ENCODE data around the gene CHKA. TPM values are rescaled to one million over a fixed set of nuclear protein-coding genes. Genes with fewer than 3 reads are reported as not detected.
A peak's percentile ranks its signal among the peaks of the same experiment; 100 is the strongest.

Gene CHKA
- total RNA-seq, 1 experiment from 2014 or later, result 11.8 TPM

DNA sequence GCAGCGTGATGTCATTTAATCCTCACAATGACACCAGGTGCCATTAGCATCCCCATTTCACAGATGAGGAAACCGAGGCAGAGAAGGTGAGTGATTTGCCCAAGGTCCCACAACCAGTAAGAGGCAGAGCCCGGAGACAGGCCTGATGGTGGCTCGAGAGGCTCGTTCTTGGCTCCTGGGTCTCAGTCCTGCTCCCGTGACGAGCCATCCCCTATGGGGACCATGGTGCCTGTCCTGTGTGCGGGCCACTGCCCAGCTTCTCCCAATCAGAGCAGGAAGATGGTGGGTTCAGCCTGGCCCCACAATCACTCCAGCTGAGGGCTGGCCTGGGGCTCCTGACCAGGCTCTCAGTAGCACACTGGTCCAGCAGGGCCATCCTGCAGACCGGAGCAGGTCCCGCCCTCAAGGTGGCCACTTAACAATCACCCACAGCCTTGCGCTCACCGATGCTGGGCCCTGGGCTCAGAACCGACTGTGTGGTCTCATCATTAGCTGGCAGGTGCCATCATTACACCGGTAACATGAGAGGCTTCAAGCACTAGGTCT lies 107.5 kb downstream of the CHKA start:
- DNase-seq (ENCODE audit: low read depth), result no peak

DNA sequence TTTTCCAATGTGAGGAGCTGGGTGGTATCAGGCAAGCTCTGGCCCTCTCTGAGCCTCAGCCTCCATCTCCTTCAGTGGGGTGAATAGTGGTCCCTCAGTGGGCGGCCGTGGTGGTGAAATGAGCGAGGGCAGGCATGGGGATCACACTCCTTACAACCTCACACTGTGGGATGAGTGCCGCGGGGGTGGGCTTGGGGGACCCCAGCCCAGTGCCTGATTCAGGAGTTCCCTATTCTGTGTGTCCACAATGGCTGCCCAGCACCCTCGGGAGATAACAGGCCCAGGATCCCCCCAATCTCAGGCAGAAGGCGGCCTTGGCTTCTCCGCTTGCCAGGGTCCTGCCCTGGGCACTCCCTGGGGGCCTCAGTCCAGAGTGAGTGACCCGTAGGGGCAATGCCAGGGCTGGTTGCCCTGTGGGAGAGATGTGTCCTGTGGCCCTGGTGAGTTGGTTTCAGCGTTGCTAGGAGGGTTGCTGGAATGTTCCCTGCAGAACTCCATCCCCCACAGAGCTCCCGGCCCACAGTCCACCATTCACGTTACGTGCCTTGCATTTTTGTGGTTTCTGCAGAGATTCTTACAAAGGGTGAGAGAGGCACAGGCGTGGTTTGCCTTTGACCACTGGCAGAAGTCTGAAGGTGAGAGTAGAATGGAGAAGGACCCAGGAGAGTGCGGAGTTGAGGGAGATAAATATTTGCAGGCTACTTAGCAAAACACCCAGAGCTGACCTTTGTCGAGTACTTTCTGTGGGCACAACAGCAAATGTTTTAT lies 108.2 kb downstream of the CHKA start:
- peak; percentile 94 for DNase-seq (ENCODE audit: low read depth)

DNA sequence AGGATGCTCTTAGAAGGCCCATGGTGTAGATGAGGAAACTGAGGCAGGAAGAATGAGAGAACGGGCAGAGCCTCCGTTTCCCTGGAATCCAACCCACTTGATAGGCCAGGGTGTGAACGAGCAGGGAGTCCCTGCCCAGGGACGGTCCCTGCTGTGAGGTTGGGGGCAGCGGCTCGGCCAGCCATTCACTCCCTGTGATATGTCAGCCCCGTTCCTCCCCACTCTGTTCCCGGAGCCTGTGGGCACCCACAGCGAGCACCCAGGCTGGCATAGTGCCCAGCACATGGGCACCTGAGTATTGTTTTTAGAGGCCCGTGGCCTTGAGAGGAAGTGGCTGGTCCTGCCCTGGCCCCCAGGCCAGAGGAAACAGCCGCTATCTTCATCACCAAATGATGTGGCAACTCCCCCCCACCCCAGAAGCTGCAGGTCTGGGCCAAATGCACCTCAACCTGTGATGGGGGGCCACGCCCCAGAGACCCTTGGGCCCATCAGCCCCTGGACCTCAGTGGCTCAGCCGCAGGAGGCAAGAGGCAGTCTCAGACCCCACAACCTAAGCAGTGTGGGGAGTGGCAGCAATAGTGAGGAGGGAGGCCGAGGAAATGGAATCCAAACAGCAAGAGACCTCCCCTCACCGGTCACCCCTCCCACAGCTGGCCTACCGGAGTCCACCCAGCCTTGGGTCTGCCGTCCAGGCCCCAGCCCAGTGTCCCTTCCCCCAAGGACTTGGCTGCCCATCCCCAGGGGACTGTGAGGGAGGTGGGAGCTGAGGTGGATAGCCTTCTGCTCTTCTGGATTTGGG lies 108.9 kb downstream of the CHKA start:
- DNase-seq (ENCODE audit: low read depth), result no peak

DNA sequence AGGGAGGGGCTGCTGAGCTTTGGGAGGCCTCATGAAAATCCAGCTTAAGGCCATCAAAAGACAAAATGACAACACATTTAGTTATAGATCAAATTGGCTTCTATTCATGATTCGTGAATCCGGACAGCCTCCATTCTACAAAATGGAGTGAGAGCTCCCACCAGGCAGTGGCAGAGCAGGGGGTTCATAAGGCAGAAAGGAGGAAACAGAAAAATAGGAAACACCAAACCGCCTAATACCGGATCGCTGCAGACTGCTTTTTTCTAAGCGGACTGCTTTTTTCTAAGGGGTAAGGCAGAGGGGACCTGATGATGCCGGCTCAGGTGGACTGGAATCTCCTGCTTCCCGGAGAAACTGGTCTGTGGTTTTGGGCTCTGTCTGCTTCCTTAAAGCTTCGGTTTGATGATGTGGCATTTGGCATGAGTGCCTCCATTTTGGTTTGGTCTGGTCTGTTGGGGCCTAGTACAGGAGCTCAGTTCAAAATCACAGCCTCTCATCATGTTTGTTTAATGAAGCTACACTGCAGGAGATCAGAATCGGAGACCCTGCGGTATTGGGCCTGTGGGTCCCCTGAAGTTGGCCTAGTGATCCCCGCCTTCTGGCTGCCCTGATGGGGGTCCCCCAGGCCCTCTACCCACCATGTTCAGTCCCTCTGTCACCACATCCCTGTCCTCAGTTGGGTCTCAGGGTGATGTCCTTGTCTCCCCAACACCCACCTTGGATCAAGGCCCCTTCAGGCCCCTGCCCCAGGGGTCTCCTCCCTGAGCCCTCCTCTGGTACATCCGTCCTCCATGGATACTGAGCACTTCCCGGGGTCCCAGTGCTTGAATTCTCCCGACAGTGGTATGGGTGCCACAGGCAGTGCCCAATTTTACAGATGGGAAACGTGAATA lies 109.9 kb downstream of the CHKA start:
- DNase-seq (ENCODE audit: low read depth), result no peak

DNA sequence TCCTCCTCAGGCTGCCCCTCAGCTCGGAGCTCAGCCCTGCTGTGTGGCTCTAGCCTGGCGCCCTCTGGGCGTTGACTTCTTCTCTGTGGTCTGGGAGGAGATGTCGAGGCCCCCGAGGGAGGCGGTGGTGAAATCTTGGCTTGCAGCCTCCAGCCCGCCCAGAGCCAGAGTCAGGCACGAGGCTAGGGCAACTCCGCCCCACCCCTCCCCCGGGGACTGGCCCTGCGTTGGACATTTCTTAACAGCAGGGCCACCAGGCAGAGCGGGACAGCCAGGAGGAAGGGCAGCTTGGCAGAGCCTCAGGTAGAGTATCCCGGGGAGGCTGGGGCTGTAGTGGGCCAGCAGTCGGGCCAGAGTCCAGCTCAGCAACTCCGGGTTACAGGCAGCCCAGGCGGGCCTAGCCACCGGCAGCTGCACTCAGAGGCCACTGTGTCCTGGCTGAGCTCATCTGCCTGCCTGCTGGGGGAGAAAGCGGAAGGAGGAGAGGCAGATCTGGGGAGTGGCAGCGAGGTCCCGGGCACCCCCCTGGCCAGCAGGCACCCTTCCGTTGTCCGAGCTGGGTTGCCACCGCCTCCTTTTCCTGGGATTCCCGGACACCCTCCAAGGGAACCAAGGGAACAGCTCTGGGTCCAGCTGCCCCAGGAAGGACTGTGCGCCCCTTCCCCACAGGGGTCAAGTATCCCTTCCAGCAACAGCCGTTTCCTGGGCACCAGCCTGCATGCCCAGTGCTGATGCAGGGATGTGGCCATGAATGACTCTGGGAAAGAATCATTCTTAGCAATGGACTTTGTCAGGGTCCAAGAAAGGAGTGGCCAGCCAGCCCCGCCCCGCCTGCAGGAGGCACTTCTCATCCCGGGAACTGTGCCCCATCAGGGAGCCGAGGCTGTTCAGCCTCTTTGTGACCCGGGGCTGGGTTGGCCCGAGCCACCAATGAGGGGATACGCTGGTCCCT lies 110.8 kb downstream of the CHKA start, which contains the start of gene ALDH3B1:
Gene ALDH3B1, plus strand, starts transcription at position 238 of the 952 bp plus-strand sequence. CDS start 4,971 bp downstream, outside the sequence.
- DNase-seq (ENCODE audit: low read depth), result peak; percentile 90

DNA sequence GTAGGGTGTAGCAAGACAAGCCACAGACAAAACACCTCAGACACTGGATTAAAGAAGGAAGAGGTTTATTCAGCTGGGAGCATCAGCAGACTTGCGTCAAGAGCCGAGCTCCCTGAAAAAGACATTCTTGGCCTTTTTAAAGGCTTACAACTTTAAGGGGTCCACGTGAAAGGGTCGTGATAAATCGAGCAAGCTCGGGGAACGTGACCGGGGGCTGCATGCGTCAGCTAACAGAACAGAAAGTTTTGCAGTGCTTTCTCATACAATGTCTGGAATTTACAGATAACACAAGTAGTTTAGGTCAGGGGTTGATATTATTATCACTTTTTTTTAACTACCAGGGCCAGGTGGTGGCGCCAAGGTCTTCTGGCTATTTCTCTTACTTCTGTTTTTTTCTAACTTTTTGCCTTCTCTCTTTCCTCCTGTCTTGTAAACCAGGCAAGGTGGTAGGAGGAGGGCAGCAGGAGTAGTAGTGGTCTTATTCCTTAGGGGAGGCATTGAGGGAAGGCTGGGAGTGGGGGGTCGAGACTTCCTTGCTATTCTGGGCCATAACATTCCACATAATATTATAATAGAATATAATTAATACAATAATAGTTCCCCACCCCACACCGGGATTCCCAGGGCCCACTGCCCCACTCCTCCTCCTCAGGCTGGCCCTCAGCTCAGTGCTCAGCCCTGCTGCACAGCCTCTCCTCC lies 111.6 kb downstream of the CHKA start:
- DNase-seq (ENCODE audit: low read depth), result no peak

DNA sequence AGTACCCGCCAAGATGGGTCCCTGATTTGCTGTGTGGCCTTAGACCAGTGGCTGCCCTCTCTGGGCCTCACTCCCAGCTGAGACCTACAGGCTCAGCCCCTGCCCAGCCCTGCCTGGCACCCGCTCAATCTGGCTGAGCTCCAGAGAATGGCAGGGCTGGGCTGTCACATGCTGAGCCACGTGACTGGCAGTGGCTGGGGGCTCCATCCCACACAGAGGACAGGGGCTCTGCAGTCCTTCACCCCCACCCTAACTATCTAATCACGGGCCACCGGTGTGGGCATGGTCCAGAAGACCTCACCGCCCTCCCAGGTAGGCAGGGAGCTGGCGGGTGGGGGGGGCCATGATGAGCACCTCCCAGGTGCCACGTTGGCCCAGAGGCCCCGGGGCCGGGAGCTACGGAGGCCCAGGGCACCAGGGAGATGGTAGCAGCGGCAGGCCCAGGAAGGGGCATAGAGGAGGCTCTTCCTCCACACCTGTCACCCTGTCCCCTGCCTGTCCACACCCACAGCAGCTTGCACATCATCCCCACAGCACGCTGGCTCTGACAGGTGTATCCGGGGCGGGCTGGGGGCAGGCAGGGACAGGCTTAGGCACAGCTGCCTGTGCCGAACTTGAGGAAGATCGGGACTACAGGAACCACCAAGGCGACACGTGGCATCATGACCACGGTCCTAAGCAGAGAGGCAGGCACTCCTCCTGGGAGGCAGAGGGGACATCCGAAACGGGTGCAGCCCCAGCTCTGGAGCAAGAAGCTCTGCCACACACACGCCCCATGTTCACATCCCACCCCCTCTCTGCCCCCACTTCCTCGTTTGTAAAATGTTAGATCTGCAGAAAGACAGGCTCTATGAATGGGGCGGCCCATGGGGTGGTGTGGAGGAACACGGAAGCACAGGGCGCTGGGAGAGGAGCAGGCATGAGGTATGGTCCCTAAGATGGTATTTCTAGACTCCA lies 112.5 kb downstream of the CHKA start:
- DNase-seq (ENCODE audit: low read depth), result no peak

DNA sequence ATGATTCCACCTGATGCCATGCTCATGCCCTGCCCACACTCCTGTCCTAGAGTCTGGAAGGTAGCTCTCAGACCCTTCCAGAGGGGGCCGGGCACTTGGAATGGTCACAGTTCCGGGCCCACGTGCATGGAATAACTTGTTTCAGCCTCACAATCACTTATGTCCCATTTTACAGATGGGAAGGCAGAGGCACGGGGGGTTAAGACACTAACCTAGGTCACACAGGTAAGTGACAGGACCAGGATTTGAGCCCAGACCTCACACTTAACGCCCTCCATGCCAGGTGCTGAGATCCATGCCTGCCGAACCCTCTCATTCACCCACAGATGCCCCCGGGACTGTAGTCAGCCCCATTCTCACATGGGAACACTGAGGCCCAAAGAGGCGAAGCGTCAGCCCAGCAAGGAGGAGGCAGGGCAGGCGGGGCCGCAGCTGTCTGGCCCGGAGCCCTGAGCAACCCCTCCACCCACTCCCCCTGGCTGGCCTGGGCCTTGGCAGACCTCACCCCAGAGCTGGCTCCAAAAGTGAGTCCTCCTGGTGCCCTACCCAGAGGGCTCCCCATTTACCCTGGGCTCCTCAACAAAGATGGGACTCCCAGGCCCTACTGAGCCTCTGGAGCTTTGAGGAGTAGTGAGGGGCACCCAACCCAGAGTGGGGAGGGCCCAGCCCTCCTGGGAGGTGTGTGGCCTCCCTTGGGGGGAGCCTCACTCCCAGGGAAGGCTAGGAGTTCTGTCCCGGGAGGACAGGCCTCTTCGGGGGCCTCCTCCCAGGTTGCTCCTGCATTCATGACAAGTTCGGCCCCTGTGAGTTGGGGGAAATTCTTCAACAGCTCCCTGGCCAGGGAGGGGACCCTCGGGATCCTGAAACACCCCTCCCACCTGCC lies 113.4 kb downstream of the CHKA start:
- DNase-seq (ENCODE audit: low read depth), result no peak

DNA sequence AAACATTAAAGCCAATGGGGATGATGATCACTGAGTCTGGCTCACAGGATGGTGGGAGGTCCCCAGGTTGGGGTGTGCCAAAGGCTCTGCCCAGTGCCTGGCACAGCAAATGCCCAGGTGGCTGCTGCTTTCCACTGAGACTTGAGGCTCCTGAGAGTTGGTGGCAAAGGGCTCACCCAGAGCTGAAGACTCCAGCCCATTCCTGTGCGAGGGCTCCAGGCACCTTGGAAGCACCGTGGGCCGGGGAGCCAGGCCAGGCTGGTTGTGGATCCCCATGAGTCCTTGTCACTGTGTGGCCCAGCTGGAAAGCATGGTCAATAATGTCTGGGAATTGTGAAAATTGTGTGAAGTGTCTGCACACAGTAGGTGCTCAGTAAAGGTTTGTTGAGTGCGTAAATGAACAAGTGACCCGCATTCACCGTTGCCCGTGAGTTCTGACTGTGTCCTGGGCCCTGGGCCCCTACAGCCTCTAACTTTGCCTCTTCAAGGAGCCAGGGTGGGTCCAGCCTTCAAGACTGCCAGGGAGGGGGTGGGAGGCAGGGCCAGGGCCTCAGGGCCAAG lies 114.5 kb downstream of the CHKA start:
- no peak for DNase-seq (ENCODE audit: low read depth)

DNA sequence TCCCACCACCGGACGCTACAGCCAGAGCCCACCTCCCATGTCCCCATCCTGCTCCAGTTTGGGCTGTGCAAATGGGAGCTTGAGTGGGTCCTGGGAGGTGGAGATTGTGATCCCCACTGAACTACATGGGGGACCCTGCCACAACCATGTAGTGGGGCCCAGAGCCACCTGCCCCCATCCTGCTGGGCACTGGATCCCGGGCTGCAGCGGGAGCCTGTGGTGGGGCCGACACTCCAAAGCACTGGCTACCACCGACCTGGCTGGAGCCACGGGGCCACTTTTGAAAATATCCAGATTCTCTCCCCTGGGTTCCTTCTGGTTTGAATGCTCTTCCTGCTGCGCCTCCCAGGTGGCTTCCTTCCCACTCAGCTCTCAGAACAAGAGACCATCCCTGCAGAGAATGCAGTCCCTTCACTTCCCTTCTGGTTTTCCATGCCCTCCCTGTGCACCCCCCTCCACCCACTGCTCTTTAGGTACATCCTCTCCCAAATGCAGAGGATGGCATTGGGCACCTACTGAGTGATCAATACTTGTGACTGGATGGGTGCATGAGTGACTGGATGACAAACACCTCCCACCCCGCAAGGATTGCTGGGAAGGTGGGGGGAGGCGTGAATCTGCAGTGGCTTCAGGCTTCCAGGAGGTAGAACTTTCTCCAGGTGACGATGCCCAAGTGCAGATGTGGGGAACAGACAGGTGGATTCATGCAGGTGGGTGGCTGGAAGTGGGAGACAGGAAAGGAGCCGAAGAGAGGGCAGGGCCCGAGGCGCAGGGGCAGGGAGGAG lies 116.4 kb downstream of the CHKA start:
- no peak for DNase-seq (ENCODE audit: low read depth)

DNA sequence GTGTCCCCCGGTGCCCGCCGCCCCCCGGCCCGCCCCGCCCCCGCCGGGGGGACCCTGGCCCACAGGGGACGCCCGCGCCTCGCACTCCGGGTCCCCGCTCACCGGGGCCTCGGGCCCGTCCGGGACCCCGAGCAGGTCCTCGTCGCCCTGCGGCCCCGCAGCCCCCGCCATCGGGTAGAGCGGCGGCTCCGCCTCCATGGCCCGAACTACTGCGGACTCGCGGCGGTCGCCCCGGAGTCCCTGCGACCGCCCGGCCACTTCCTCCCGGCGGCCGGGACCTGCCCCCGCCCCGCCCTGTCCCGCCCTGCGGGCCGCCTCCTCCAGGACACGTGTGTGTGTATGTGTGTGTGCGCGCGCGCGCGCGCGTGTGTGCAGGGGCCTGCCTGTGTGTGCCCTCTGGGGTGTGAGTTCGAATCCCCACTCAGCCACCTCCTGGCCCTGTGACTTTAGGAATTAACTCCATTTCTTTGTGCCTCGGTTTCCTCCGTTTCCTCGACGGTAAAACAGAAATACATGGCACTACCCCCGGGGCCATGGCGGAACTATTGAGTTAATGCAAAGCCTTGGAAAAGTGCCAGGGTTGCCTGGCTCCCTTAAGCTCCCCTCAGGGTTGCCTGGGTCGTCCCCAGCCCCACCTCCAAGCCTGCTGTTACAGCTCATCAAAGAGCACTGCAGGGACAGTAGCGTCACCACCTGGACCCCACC lies 117.2 kb downstream of the CHKA start, which contains the start of gene UNC93B1:
Gene UNC93B1, minus strand, starts transcription at position 252 of the 705 bp plus-strand sequence. Its CDS starts 54 bp downstream, at position 198.
- DNase-seq (ENCODE audit: low read depth), result peak; percentile 90

DNA sequence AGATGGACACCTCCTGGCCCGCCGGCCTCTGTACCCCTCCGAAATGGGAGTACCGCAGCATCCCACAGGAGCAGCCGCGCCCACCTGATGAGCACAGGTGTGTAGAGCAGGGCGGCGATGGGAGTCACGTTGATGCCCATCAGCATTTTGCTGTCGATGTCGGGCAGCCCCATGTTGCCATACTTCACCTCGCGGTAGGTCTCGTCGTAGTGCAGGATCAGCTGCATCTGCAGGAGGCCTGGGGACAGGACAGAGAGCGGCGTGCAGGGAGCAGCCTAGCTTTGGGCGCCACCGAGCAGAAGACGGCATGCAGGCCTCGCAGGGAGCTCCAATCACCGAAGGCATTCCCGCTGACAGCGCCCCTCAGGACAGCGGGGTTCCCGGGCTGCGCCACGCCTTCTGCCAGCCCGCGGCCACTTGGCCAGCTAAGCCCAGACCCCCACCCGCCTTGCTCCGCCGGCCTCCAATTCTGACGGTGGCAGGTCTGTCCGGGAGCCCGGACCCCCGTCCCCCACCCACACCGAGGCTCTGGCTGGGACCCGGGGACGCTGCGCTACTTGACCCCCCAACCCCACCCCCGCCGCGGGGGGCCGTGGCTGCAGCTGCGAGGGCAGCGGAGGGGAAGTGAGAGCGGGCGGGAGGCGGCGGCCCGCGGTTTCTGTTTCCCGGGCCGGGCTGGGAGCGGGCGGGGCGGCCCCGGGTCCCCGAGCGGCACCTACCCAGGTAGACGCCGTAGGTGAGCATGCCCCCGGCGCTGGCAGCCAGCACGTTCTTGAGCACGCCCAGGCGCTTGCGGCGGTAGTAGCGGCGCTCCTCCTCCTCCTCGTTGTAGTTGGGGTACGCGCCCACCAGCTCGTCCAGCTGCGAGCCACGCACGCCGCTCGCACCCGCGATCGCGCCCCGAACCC lies 118.0 kb downstream of the CHKA start:
- DNase-seq (ENCODE audit: low read depth), result no peak
